Measurements from ENCODE around the gene CDHR3. TPM values are rescaled to one million over a fixed set of nuclear protein-coding genes. Genes with fewer than 3 reads are reported as not detected.

The CDHR3 gene
- total and polyA plus RNA-seq, 2 of the 8 experiments (the other 6 are each of a cell fraction or from before 2014, with no cell fraction given) = 6.4 to 6.8 TPM

DNA sequence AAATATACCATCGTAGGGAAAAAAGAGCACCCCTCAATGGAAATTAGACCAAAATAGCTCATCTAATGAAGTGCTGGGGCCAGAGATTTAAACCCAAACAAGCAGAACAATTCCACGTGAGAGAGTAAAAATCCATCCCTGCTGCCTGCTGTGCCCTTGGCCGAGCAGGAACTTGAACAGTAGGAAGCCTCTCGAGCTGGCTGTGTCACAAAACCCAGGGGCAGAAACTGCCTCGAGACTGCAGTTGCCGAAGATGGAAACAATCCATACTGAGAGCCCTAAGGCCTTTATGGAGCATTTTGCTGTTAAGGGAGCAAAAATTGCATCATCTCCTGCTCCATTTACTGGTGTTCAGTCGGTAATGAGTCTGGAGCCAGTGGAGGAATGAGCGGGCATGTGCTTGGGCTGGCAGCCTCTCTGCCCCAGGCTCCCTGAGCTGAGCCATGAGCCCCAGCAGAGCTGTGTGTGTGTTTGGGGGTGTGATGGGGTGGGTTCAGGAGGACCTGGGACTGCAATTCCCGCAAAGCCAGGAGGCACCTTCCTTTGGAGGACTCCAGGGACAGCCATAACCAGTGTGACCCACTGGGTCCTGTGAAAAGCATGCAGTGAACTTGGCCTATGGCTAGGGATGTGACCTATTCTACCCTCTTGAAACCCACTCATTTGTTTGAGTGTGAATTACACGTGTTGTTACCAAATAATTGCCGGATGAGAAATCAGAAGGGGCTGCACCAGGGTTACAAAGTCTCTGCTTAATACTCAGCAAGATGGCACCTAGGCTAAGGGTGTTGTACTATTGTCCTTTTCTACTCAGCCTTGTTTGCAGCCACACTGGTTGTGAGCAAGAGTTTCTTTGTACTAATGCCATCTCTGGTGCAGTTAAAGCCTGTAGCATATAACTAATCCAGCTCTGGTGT, 58.3 kb downstream of the CDHR3 start:
- Histone ChIP-seq H3K4ac (replicated peaks; ENCODE audit: insufficient read length, low read depth, low read length) (peak overlapping the region; percentile 33), H3K27ac (ENCODE audit: low read depth, low read length) (no peak overlapping the region), H4K8ac (ENCODE audit: extremely low read depth, insufficient read depth, low read length) (no peak overlapping the region), H2BK120ac (replicated peaks; ENCODE audit: low read depth, low read length) (peak overlapping the region; percentile 49), H3K23ac (ENCODE audit: insufficient read length) (no peak overlapping the region), H3K14ac (ENCODE audit: insufficient read length) (no peak overlapping the region), H2BK12ac (ENCODE audit: low read depth, low read length) (peak overlapping the region; percentile 40), H3K56ac (replicated peaks; ENCODE audit: insufficient read length, low read depth, low read length) (no peak overlapping the region), H4K20me1 (replicated peaks in 1 of 2; ENCODE audit: control insufficient read depth in 1 of 2, insufficient read depth in 2 of 2, low read length in 2 of 2) (no peaks in the 10 kb centered on the region), H3K4me2 (ENCODE audit: insufficient read depth in 1 of 2, low read depth in 2 of 2, low read length in 2 of 2) (peak overlapping the region in 1 of 2 experiments; percentile 24; a peak in 2 of 4 replicates), H4K91ac (replicated peaks; ENCODE audit: insufficient read length, low read length) (peak overlapping the region; percentile 61), H2AK5ac (ENCODE audit: low read depth, low read length) (0 out of 2 replicates have a peak overlapping the region, but pooled peaks have one; percentile 82), H2BK5ac (ENCODE audit: low read depth, low read length) (peak overlapping the region; percentile 71; the same call in 1 of the 2 replicates), H3K79me2 (ENCODE audit: control insufficient read depth in 1 of 2, insufficient read depth in 2 of 2, low read length in 2 of 2) (no peaks in the 10 kb centered on the region), H3K9ac (replicated peaks in 1 of 4; ENCODE audit: extremely low read depth in 1 of 4, low read depth in 3 of 4, low read length in 3 of 4) (no peak overlapping the region; a peak in 1 of 7 replicates), H3K9me3 (ENCODE audit: insufficient read depth in 2 of 2, low read depth in 1 of 2, low read length in 1 of 2) (no peaks in the 10 kb centered on the region), H3K4me3 (ENCODE audit: extremely low read depth in 1 of 4, insufficient read depth in 2 of 4, low read depth in 3 of 4, low read length in 4 of 4) (no peak overlapping the region), H3K23me2 (ENCODE audit: low read depth, low read length) (no peaks in the 10 kb centered on the region), H3K79me1 (ENCODE audit: low read depth, low read length) (no peaks in the 10 kb centered on the region), H2BK20ac (ENCODE audit: low read length) (peak overlapping the region; percentile 49), H3K4me1 (replicated peaks in 1 of 4; ENCODE audit: control insufficient read depth in 3 of 4, insufficient read depth in 4 of 4, low read length in 3 of 4) (peaks cover 5 to 11% (median 6%) of the 10 kb centered on the region in 4 experiments; a peak in 6 of 7 replicates), H3K18ac (ENCODE audit: extremely low read depth, low read length) (peak overlapping the region; percentile 75; the same call in 1 of the 2 replicates), H2BK15ac (ENCODE audit: low read length) (peak overlapping the region; percentile 19; the same call in 1 of the 2 replicates), H4K5ac (ENCODE audit: insufficient read length, low read depth, low read length) (no peak overlapping the region), H3K36me3 (ENCODE audit: control insufficient read depth in 2 of 4, insufficient read depth in 4 of 4, low read length in 3 of 4) (no peaks in the 10 kb centered on the region), H3K27me3 (replicated peaks in 1 of 4; ENCODE audit: control insufficient read depth in 3 of 4, extremely low read depth in 1 of 4, insufficient read depth in 3 of 4, low read length in 3 of 4) (no peaks in the 10 kb centered on the region), H2AFZ (ENCODE audit: low read length) (peak overlapping the region; percentile 80)
- WGBS, 2 experiments (ENCODE audit: extremely low coverage in 1 of 2, insufficient coverage in 1 of 2, insufficient read length in 1 of 2, insufficient replicate concordance in 2 of 2, low coverage in 1 of 2, low lambda C conversion rate in 2 of 2, missing lambda C conversion rate in 1 of 2) = 53% methylated on average over 11 of the region's 11 CpGs; no CpG with 5 or more reads in 1 of the 2 experiments
- ChIA-PET CTCF (ENCODE audit: partially characterized antibody) (interaction anchor here (0.6 to 18.0 kb wide), 16 partner anchors 7 to 548 kb away, joined by 3 to 265 read pairs (median 5); no protein-coding TSS in a partner anchor), POLR2A (ENCODE audit: partially characterized antibody) (interaction anchor here (0.9 to 1.3 kb wide), 4 partner anchors 8 to 13 kb away, joined by 3 to 5 read pairs (median 3); no protein-coding TSS in a partner anchor)
- DNase-seq (ENCODE audit: low read depth in 1 of 2, low spot score in 2 of 2) (no peak), FAIRE-seq (no peak)
- TF ChIP-seq, protein P1, sequence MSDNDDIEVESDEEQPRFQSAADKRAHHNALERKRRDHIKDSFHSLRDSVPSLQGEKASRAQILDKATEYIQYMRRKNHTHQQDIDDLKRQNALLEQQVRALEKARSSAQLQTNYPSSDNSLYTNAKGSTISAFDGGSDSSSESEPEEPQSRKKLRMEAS (IDR thresholded peaks at IDR 0.05) = peak; percentile 32; the same call in 1 of the 2 replicates
- TF ChIP-seq SUZ12 (IDR thresholded peaks at IDR 0.05; ENCODE audit: low read length) = no peak
- no peak for TF ChIP-seq TAF1 (IDR thresholded peaks at IDR 0.05; ENCODE audit: low read depth, low read length)
- TF ChIP-seq YY1 (IDR thresholded peaks at IDR 0.05; ENCODE audit: low read depth, low read length) = no peak
- TF ChIP-seq BRCA1 (IDR thresholded peaks at IDR 0.05; ENCODE audit: low read depth, low read length) = no peak
- TF ChIP-seq TAF7 (optimal IDR thresholded peaks at IDR 0.05; ENCODE audit: borderline replicate concordance, low read depth, low read length) = no peak
- peak; percentile 54; the same call in 1 of the 2 replicates for TF ChIP-seq CEBPB (IDR thresholded peaks at IDR 0.05; ENCODE audit: low read depth, low read length)
- TF ChIP-seq, protein P2, sequence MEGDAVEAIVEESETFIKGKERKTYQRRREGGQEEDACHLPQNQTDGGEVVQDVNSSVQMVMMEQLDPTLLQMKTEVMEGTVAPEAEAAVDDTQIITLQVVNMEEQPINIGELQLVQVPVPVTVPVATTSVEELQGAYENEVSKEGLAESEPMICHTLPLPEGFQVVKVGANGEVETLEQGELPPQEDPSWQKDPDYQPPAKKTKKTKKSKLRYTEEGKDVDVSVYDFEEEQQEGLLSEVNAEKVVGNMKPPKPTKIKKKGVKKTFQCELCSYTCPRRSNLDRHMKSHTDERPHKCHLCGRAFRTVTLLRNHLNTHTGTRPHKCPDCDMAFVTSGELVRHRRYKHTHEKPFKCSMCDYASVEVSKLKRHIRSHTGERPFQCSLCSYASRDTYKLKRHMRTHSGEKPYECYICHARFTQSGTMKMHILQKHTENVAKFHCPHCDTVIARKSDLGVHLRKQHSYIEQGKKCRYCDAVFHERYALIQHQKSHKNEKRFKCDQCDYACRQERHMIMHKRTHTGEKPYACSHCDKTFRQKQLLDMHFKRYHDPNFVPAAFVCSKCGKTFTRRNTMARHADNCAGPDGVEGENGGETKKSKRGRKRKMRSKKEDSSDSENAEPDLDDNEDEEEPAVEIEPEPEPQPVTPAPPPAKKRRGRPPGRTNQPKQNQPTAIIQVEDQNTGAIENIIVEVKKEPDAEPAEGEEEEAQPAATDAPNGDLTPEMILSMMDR (IDR thresholded peaks at IDR 0.05; ENCODE audit: control extremely low read depth in 1 of 3, insufficient read depth in 1 of 3, low read depth in 1 of 3, low read length in 3 of 3) = no peak
